CD4-positive, alpha-beta T cell treated with Interleukin-17A for 1 hour (primary cell): ENCODE data around the gene IQSEC3.

Experiments used
- DNase-seq: peaks from one replicate; pipeline ENCODE4 v3.0.0-alpha.2; 2020

The IQSEC3 gene

DNA sequence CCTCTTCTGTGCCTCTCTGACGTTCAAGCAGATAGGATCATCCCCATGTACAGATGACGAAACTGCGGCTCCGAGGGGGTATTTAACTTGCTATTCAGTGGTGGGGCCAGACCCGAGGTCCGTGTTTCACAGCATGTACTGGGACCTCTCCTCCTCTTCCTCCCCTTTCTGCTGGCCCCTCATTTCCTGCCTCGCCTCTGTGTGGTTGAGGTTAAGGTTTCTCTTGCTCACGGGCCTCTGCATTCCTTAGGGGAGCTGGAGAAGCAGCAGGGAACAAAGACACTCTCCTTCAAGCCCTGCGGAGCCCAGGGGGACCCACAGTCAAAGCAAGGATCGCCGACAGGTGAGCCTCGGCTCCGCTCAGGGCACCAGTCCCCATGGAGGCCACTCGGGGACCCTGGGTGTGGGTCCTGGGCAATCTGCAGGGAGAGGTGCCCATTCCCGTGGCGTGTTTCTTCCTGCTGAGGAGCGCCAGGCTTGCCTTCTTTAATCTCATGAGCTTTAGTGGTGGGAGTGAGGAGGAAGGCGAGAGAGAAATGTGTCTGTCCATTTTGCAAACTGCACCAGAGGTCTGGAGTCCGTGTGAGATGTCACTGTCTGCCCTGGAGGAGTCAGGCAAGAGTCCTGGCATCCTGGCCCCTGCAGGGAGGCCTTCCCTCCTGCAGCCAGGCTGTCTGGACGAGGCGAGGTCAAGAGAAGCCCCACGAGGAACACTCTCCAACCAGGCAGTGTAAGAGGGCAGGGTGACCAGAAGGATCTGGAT, 102.4 kb downstream of the IQSEC3 start:
- no peak for DNase-seq

DNA sequence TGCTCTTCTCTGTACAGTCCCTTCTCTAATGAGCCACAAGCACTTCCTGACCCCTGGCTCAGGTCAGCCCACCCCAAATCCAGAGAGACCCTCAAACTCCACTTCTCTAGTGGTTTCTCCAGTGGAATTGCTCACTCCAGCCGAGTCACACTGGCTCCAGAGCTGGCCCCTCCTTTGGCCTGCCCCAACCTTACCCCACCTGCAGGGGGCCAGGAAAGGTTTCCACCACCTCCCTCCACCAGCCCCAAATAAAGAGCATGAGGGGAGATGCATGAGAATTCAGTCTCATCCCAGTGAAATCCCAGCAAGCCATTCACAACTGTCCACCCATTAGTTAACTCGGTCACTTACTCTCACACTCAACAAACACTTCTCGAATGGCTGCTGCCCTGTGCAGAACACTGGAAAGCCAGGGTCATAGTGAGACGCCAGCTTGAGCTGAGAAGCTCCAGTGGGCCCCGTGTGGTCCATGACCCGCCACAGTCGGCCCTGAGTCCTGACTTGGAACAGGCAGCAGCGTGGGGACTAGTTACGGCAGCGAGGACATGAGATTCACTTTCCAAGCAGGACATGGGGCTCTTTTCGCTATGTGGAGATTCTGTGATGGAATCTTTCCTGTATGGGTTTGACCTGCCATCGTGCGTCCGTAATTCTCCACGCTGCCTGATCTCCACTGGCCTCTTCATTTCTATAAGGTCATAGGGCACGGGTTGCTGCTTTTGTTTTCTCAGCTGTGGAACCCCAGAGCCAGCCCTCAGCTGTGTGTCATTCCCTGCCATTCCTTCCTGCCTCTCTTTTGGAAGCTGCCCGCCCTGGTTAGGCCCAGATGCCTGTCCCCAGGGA, 103.2 kb downstream of the IQSEC3 start:
- DNase-seq, result no peak

DNA sequence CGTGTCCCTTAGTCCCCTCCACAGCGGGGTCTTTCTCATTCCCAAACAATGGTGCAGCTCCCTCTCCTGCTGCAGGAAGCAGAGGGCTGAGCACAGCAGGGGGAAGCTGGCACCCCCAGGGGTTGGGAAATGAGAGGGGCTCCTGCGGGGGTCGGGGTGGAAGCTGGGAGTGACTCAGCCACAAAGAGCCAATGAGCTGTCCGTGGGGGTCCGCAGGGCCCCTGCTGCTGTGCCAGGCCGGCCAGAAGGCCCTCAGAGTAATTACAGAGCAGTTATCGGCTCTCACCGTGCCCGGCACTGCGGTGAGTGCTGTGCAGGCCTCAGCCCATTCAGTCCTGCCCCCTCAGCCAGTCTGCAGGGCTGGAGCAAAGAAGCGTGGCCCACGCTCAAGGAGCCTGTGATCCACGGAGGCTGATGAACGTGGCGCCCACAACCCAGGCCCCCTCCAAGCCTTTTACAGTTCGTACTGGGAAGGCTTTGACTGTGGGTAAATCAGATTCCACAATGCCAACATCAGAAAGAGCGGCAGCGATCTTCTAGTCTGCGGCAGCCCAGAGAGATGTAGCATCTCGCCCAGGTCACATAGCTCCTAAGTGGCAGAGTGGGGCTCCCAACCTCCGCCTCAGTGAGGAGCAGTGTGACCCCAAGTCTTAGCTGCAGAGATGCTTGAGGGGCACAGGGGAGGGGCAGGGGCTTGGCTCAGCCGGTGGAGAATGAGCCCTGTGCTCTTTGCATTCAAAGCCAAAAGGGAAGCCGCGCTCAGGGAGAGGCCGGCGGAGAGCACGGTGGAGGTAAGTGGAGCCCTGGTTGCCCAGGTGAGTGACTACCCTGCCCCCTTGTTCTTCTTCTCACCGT, 104.0 kb downstream of the IQSEC3 start:
- no peak for DNase-seq

DNA sequence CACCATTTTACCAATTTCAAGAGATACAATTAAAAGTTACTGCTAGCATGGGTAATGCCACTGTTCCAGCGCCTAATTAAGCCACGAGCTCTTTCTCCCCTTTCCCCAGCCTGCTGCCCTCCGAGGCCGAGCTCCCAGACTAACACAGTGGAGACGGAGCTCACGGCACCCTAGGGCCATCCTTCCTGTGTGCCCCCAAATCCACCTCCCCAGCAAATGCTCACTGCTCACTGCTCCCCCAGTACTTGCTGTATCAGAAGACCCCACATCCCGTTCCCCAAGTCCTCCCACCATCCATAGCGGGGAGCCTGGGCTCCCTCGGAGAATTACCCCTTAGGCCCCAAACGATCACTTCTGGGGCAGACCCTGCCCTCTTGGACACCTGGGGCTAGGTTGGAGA, 104.7 kb downstream of the IQSEC3 start:
- DNase-seq, result no peak

DNA sequence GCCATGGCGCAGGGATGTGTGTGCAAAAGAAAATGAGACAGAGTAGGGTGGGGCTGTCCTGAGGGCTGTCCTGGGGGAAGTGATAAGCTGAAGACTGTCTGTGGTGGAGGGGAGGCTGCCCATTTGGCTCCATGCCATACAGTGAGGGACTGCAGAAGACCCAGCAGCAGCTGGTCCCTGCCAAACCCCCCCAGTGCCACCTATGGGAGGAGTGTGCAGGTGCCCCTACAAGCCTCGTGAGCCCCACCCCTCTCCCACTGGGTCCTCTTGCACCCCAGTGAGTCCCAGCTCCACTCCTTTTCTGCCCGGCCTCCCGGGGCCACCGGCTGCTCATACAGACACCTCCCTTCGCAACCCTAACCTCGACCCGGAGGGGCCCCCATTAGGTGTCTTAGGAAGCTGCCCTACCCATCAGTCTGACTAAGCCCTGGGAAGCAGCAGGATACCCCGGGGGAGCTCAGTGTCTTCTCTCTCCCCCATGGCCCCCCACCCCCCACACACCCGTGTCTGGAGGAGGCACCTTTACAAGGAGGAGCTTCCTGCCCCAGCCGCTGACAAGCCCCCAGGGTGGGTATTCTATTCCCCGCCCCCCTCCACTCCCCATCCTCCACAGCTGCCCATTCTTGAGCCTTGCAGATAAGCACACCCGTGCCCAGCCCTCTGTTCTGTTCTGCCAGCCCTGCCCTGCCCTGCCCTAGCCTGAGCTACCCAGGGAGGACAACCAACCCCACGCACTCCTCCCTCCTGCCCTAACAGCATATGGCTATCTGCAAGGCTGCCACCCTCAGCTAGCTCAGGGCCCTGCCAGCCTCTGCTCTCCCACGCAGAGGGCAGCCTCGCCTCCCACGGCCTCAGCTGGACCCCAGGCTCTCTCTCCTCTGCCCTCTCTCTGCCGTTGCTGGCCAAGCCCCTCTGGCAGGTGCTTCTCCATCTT, 105.4 kb downstream of the IQSEC3 start:
- DNase-seq, result no peak

DNA sequence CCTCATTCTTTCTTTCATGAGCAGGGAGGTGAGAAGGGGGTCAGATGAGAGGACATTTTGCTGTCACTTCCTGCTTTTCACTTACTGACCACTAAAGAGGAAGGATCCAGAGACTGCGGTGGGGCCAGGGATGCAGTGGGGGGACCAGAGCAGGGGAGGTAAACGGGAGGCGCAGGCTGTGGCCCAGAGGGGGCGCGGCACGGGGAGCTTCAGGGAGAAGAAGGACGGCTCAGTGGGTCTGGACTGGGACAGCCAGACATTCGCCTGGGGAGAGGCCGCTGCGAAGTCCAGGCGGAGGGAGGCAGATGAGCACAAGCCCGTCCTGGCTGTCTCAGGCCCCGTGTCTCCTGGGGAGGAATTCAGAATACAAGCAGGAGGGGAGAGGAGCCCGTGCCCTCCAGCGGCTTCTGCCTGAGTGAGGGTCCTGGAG, 106.2 kb downstream of the IQSEC3 start:
- DNase-seq, result no peak

DNA sequence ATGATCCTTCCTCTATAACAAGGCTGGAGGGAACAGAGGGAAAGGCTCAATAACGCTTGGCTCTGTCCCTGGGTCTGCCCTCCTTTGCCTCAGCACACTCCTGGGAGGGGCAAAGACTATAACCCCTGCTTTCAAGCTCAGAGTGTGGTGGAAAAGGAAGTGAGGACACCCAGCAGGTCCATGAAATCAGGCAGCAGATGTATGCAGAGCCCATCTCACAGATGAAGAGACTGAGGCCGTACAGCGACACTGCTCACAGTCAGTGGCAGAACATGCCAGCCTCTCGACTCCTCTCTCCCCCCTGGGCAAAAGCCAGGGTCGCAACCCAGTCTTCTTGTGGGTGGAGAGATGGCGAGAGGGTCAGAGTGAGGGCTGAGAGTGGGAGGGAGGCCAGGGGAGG, 107.6 kb downstream of the IQSEC3 start:
- no peak for DNase-seq

DNA sequence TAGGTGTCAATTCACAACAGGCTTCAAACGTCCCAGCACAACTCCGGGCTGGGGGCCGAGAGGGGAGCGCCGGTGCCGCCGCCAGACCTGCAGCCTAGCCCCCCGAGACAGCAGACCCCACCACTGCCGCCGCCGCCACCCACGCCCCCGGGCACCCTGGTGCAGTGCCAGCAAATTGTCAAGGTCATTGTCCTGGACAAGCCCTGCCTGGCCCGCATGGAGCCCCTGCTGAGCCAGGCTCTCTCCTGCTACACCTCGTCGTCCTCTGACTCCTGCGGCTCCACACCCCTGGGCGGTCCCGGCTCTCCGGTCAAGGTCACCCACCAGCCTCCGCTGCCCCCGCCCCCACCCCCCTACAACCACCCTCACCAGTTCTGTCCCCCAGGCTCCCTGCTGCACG, 108.0 kb downstream of the IQSEC3 start:
- no peak for DNase-seq

DNA sequence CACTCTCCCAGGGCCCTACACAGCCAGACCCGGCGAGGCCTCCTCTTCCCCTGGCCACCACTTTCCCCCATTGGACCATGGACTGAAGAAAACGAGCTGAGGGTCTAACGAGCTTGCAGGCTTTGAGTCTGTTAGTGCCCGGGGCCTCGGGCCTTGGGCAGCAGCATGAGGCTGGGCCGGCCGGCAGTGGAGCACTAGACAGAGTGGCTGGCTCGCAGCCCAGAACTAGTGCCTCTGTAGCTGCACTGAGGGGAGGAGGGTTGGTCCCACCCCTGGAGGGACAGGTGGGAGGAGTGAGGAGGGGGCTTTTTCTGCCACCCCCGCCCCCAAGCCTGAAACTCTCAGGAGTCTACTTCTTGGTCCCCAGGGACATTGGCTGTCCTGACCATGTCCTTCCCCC, 108.7 kb downstream of the IQSEC3 start:
- no peak for DNase-seq

DNA sequence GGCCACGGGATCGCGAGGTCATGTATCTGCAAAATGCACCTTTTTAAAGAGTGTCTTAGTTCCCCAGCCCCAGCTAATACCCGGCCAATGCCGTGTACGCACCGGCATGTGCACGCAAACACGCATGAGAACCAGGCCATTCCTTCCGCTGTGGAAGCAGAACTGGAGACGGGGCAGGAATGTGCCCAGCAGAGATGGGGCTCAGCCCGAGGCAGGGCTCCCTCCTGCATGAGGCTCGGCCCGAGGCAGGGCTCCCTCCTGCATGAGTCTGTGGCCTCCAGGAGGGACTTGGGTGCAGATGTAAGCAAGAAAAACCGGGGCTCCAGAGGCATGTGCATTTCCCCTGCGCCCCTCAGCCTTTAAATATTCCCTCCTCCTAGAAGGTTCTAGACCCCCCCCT, 109.2 kb downstream of the IQSEC3 start:
- DNase-seq, result no peak

DNA sequence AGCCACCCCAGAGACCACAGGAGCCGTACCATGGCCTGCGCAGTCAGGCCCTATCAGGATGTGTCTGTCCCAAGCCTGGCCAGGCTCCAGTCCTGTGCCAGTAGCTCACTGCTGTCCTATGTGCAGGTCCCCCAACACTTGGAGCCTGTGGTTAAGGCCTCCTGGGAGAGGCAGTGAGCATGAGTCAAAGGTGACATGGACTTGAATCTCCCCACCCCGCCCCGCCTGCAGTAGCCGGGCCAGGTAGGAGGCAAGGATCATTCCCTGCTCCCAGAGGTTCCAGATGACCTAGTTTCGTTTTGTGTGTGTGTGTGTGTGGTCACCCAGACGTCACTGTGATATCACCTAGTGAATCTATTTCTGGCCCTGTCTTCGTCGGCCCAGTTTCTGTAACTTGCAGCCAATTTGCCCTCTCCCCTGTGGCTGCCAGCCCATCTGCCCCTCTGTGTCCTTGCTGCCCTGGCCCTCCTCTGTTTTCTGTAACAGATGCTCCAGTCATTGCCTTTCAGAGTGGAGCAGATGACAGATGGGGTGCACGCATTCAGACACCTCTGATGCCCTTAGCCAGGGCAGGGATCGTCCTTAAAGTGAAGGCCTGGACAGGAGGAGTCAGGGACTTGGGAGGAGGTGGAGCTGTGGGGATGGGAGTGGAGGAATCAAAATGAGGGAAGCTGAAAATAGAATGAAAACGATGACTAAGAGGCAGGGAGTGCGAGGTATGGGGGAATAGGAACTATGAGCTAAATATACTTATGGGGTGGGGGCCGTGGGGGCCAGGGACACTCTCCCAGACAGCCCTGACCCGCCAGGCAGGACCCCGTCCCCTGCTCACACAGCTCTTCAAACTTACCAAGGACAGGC, 110.0 kb downstream of the IQSEC3 start:
- DNase-seq, result no peak

DNA sequence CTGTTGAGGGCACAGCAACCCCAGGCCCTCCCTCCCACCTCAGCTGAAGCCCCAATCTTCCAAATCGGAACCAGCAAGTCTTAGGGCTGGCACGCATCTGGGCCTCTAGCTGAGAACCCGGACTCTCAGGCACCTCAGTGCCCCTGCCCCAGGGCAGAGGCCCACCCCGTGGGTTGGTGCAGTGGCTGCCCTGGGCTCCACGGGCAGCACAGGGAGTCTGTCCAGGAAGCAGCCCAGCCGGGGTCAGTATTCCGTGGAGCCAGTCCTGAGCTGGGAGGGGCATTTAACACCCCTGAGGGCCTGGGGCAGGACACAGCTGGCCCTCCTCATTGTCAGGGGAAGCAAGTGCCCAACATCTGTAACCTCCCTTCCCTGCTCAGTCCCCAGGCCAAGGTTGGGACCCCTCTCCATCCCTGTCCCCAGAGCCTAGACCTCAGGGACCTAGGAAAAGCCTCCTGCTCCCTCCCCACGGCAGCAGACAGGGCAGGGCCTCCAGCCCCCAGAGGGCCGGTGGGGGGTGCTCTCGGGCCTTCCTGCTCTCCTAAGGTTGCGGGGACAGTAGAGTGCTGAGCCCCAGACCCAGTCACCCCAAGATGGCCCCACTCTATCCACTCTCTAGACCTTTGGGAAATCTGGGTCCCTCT, 110.9 kb downstream of the IQSEC3 start:
- DNase-seq, result no peak

DNA sequence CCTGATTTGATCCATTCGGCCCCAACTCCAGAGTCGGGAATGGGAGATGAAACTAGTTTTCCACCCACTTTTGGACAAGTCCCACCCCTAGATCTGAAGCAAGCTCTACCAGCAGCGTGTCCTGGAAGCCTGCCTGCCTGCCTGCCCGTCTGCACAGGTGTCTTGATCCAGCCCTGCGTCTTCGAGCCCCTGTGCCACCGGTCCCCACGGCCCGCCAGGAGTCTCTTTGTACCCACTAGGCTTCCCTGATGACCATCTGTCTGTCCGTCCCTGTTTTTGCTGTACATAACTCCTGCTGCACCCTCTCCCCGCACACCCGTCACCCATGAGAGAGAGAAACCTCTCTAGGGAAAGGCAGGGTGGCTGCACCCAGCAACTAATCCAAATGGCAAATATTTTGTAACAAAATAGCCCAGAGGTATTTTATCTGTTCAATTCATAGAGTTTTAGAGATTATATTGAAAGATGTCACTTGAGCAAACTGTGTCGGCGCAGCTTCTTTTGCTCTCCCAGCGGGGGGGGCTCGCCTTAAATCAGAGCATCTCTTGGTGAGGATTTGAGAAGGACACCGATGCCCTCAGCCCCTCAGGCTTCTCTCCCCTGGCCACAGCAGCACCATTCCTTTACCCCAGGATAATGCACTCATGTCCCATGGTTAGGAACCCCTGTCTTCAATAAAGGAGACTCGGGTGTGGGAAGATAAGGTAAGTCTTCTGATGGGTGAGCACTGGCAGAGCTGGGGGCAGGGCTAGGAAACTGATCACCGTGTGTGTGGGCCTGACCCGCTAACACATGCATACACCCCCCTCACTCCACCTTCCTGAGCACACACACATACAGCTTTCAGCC, 111.6 kb downstream of the IQSEC3 start:
- no peak for DNase-seq

DNA sequence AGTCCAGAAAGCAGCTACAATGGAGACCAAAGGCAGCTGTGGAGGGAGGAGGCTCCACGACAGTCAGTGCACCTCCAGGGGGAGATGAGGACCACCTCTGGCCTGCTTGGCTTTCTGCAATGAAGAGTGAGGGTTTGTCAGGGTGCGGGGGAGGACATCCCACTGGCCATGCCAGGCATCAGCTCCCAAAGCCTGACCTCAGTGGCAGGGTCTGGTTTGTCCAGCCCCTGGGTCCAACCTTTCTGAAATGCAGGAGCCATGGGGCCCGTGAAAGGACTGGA, 112.2 kb downstream of the IQSEC3 start:
- no peak for DNase-seq

DNA sequence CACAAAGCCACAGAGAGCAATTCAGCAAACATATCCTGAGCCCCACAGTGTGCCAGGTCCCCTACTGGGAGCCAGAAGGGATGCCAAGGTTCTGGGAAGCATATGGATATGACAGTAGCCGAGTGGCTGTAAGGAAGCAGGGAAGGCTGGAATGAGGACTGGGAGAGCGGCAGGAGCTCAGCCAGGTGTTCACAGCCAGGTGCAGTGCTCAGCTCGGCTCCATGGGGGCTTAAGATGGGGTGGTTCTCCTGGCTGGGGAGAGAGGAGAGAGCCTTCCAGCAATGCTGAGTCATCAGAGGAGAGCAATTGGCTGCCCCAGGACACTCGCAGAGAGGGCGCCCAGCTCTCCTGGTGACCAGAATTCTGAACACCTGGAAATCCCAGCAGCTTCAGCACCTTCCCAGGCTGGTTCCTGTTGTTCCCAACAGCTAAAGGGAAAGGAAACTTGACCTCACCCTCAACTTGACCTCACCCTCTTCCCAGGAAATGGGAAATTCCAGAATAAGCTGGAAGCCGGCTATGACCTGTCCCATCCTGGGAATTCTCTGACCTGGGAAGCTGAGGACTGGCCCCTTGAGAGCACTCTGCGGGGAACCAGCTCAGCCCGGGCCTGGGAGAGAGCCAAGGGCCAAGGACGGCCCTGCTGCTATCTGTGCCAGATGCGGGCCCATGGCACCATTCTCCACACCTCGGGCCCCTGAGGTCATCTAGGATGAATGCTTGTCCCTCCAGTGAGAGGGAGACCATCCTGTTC, 112.7 kb downstream of the IQSEC3 start:
- no peak for DNase-seq

DNA sequence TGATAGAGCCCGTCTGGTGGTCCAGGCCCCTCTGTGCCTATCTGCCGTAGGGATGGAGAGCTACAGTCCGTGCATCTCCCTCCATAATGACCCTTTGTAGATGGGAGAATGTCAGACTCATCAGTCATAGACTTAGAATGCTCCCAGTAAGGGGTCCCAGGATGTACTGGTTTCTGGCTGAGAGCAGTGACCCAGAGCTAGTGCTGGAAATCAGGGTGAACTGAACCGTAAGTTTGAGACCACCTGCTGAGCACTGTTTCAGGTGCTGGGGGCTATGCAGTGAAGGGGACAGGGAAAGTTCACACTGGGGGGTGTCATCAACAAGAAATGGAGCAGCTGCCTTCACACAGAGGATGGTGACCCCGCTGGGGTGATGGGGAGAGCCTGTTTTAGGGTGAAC, 113.3 kb downstream of the IQSEC3 start:
- DNase-seq, result no peak

DNA sequence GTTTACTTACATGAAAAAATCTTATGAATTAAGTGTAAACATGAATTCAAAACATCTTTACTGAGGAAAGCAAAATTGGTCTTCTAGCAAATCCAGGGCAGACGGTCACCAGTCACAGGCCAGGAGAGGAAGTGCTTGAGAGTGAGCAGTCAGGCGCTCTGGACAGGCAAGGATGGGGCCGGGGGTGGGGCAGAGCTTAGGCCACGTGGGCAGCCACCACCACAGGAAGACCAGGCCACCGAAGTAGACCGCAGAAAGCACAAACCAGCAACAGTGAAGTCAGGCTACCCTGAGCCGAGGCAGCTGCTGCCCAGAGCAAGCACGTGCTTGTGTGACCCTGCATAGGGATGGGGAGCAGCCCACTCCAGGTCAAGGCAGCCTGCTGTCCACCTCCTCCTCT, 113.9 kb downstream of the IQSEC3 start:
- peak; percentile 3 for DNase-seq

DNA sequence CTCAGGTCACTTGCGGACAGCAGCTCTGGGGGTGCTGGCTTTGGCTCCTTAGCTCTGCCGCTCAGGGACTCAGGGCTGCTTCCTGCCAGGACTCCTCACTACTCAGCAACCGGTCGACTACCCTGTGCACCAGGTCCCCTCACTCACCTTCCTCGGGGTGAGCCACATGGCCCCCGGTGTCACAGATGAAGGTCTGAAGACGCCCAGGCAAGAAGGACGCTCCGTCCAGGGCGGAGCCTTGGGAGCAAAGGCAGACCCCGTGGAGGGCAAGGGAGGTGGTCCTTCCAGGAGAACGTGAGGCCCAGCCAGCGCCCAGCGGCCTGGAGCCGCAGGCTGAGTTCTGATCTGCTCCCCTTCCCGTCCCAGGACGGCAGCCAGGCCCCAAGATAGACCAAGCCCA, 115.4 kb downstream of the IQSEC3 start:
- DNase-seq, result no peak

DNA sequence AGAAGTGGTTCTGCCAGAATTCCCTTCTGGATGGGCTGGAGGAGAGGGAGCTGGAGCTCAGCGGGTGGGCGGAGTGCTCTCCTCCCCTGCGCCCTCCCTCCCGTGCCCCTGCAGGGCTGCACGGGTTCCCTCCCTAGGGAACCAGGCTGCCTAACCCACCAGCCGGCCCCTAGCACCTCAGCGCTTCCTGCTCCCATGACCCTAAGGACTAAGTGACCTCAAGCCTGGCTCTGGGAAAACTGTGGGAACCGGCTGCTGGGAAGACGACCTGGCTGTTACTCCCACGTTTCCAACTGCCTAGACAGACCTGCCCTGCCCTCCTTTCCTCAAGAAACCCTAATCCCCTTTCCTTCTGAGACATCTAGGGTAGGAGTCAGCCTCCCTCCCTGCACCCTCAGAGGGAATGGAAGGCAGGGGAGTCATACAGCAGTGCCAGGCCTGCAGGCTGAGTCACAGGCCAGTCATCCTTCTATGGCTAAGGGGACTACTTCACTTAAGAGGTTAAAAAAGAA, 115.9 kb downstream of the IQSEC3 start:
- no peak for DNase-seq
